Endothelial cell (in vitro differentiated cells): ENCODE measurements around the gene CTXN1. TPM values are rescaled to one million over a fixed set of nuclear protein-coding genes. Genes with fewer than 3 reads are reported as not detected.

ENCODE experiments used
- DNase-seq: peaks from one replicate; pipeline ENCODE4 v3.0.0; 2021; ENCODE audit warnings: low spot score
- H3K27ac Mint-ChIP-seq: one replicate; pipeline ENCODE4 v1.8.0; 2021; ENCODE audit warnings: mixed read lengths, inconsistent platforms; ENCODE audit not compliant: unreplicated experiment
- H3K27me3 Mint-ChIP-seq: one replicate; pipeline ENCODE4 v1.8.0; 2021; ENCODE audit warnings: mild to moderate bottlenecking, moderate library complexity, mixed read lengths, inconsistent platforms; ENCODE audit not compliant: unreplicated experiment
- H3K36me3 Mint-ChIP-seq: one replicate; pipeline ENCODE4 v1.8.0; 2021; ENCODE audit warnings: mild to moderate bottlenecking, low read depth, mixed read lengths, inconsistent platforms; ENCODE audit not compliant: unreplicated experiment
- H3K4me1 Mint-ChIP-seq: one replicate; pipeline ENCODE4 v1.8.0; 2021; ENCODE audit warnings: mild to moderate bottlenecking, mixed read lengths, inconsistent platforms; ENCODE audit not compliant: unreplicated experiment
- H3K4me3 Mint-ChIP-seq: one replicate; pipeline ENCODE4 v1.8.0; 2021; ENCODE audit warnings: mild to moderate bottlenecking, mixed read lengths, inconsistent platforms; ENCODE audit not compliant: unreplicated experiment
- H3K9me3 Mint-ChIP-seq: one replicate; pipeline ENCODE4 v1.8.0; 2021; ENCODE audit warnings: mixed read lengths, inconsistent platforms; ENCODE audit not compliant: unreplicated experiment
- total RNA-seq: library from RNA; stranded (reverse); fragmentation: NEBNext Ultra II Directional; extraction: Animal tissue kit (Norgen Biotek cat#: 25700); gene quantifications from one replicate; pipeline ENCODE4 v1.2.1, GENCODE V29; 2021; ENCODE audit not compliant: unreplicated experiment
- TF ChIP-seq, protein P1 (sequence below): fragments of 200-600 bp; sonication (generic); IDR thresholded peaks from one replicate; pipeline ENCODE4 v1.5.0; 2021; ENCODE audit warnings: antibody characterized with exemption; ENCODE audit not compliant: unreplicated experiment

CTXN1 gene
- total RNA-seq, 1 donor from 2014 or later, result 18.3 TPM

DNA sequence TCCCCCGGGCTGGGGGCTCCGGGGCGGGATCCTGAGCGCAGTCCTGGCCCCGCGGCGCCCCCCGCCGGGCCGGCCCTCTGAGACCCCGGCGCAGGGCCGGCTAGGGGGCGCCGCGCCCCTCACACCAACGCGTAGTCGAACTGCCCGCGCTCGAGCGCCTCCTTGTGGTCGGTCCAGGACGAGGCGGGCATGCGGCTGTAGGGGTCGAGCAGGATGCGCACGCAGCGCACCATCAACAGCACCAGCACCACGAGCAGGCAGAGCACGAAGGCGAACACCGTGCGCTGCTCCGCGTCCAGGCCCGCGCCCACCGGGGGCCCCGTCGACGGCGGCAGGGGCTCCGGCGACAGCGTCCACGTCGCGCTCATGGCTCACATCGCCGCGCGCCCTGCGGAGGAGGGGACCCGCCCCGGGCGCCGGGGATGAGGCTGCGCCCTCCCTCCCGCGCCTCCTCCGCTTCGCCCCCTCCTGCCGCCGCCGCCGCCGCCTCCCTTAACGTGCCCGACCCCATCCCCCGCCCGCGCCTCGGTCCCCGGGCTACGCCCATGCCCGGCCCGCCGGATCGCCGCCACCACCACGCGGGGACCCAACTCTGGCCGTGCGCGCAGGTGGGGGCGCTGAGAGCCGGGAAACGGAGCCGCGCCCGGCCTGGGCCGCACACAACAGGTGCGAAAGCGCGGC lies 624 bp downstream of the CTXN1 start:
- peak; percentile 95 for DNase-seq
- Mint-ChIP-seq H3K27me3 (peaks cover 19% of the 10 kb centered on the region), H3K4me1 (peaks cover 4% of the 10 kb centered on the region), H3K4me3 (peak overlapping the region; percentile 88), H3K27ac (peak overlapping the region; percentile 52), H3K36me3 (peaks cover 12% of the 10 kb centered on the region), H3K9me3 (no peaks in the 10 kb centered on the region)
- TF ChIP-seq, protein P1, sequence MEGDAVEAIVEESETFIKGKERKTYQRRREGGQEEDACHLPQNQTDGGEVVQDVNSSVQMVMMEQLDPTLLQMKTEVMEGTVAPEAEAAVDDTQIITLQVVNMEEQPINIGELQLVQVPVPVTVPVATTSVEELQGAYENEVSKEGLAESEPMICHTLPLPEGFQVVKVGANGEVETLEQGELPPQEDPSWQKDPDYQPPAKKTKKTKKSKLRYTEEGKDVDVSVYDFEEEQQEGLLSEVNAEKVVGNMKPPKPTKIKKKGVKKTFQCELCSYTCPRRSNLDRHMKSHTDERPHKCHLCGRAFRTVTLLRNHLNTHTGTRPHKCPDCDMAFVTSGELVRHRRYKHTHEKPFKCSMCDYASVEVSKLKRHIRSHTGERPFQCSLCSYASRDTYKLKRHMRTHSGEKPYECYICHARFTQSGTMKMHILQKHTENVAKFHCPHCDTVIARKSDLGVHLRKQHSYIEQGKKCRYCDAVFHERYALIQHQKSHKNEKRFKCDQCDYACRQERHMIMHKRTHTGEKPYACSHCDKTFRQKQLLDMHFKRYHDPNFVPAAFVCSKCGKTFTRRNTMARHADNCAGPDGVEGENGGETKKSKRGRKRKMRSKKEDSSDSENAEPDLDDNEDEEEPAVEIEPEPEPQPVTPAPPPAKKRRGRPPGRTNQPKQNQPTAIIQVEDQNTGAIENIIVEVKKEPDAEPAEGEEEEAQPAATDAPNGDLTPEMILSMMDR, result peak; percentile 99

GRCh38 chr19:7924651-7925170 lies 1.2 kb downstream of the CTXN1 start:
- Mint-ChIP-seq H3K27me3 (peaks cover 17% of the 10 kb centered on the region), H3K4me1 (peaks cover 8% of the 10 kb centered on the region), H3K27ac (no peak overlapping the region), H3K4me3 (no peak overlapping the region), H3K36me3 (peaks cover 12% of the 10 kb centered on the region), H3K9me3 (no peaks in the 10 kb centered on the region)
- DNase-seq, result no peak
- TF ChIP-seq, protein P1, result no peak

- no peak for DNase-seq
- peaks cover 18% of the 10 kb centered on the region for H3K27me3 Mint-ChIP-seq
- H3K4me1 Mint-ChIP-seq, result peaks cover 10% of the 10 kb centered on the region
- peaks cover 12% of the 10 kb centered on the region for H3K36me3 Mint-ChIP-seq
- TF ChIP-seq, protein P1, result no peak
- H3K27ac Mint-ChIP-seq, result no peak overlapping the region
- peak overlapping the region; percentile 74 for H3K4me3 Mint-ChIP-seq
- H3K9me3 Mint-ChIP-seq, result no peaks in the 10 kb centered on the region
These were observed 1.7 kb downstream of the CTXN1 start for GRCh38 chr19:7924241-7924640.

GRCh38 chr19:7923295-7924191 lies 2.4 kb downstream of the CTXN1 start:
- Mint-ChIP-seq H3K36me3 (peaks cover 12% of the 10 kb centered on the region), H3K27ac (no peak overlapping the region), H3K27me3 (peaks cover 19% of the 10 kb centered on the region), H3K4me3 (no peak overlapping the region), H3K4me1 (peaks cover 10% of the 10 kb centered on the region), H3K9me3 (no peaks in the 10 kb centered on the region)
- no peak for DNase-seq
- TF ChIP-seq, protein P1, result no peak
